ENCODE measurements around the gene HOXB13.

HOXB13 gene

GRCh38 chr17:48701864-48702532 is 26.6 kb downstream of the HOXB13 start:
- Histone ChIP-seq H3F3A (ENCODE audit: low read depth) (no peaks in the 10 kb centered on the region), H3K4me1 (ENCODE audit: insufficient read depth, low read length, poor library complexity, severe bottlenecking) (no peaks in the 10 kb centered on the region), H3K4me2 (ENCODE audit: low read depth, low read length, poor library complexity, severe bottlenecking) (no peak overlapping the region), H3K36me3 (ENCODE audit: insufficient read depth, low read length) (peaks cover 32% of the 10 kb centered on the region; the same call in 1 of the 2 replicates), H3K9me3 (ENCODE audit: insufficient read depth, low read depth, low read length) (no peaks in the 10 kb centered on the region), H3K4me3 (ENCODE audit: low read length, poor library complexity, severe bottlenecking) (no peak overlapping the region), H3K9me2 (replicated peaks; ENCODE audit: low read depth, low read length) (no peaks in the 10 kb centered on the region), H3K79me2 (ENCODE audit: insufficient read depth, low read length) (no peaks in the 10 kb centered on the region), H3K9ac (ENCODE audit: low read depth, low read length, poor library complexity, severe bottlenecking) (no peak overlapping the region), H4K20me1 (ENCODE audit: insufficient read depth, low read length, poor library complexity, severe bottlenecking) (no peaks in the 10 kb centered on the region), H2AFZ (ENCODE audit: low read length) (no peak overlapping the region), H3K27me3 (ENCODE audit: insufficient read depth, low read length, poor library complexity, severe bottlenecking) (no peaks in the 10 kb centered on the region)
- TF ChIP-seq CTCF (conservative IDR thresholded peaks at IDR 0.05; ENCODE audit: low read length) (no peak), EZH2phosphoT487 (IDR thresholded peaks at IDR 0.05; ENCODE audit: borderline replicate concordance) (no peak)

- Histone ChIP-seq H3K9me3 (ENCODE audit: insufficient read depth, low read depth, low read length) (no peaks in the 10 kb centered on the region), H3K4me2 (ENCODE audit: low read depth, low read length, poor library complexity, severe bottlenecking) (no peak overlapping the region), H3K79me2 (ENCODE audit: insufficient read depth, low read length) (no peaks in the 10 kb centered on the region), H3F3A (ENCODE audit: low read depth) (no peaks in the 10 kb centered on the region), H3K36me3 (ENCODE audit: insufficient read depth, low read length) (peaks cover 11% of the 10 kb centered on the region; the same call in 1 of the 2 replicates), H3K9ac (ENCODE audit: low read depth, low read length, poor library complexity, severe bottlenecking) (no peak overlapping the region), H2AFZ (ENCODE audit: low read length) (no peak overlapping the region), H3K4me1 (ENCODE audit: insufficient read depth, low read length, poor library complexity, severe bottlenecking) (no peaks in the 10 kb centered on the region), H4K20me1 (ENCODE audit: insufficient read depth, low read length, poor library complexity, severe bottlenecking) (no peaks in the 10 kb centered on the region), H3K9me2 (replicated peaks; ENCODE audit: low read depth, low read length) (no peaks in the 10 kb centered on the region), H3K27me3 (ENCODE audit: insufficient read depth, low read length, poor library complexity, severe bottlenecking) (no peaks in the 10 kb centered on the region), H3K4me3 (ENCODE audit: low read length, poor library complexity, severe bottlenecking) (no peak overlapping the region)
- no peak for TF ChIP-seq CTCF (conservative IDR thresholded peaks at IDR 0.05; ENCODE audit: low read length)
- TF ChIP-seq EZH2phosphoT487 (IDR thresholded peaks at IDR 0.05; ENCODE audit: borderline replicate concordance): no peak
These were observed 35.4 kb downstream of the HOXB13 start for GRCh38 chr17:48693178-48693577.

GRCh38 chr17:48692049-48692448 is 36.5 kb downstream of the HOXB13 start:
- Histone ChIP-seq H3K9ac (ENCODE audit: low read depth, low read length, poor library complexity, severe bottlenecking) (no peak overlapping the region), H3K4me3 (ENCODE audit: low read length, poor library complexity, severe bottlenecking) (no peak overlapping the region), H3K4me1 (ENCODE audit: insufficient read depth, low read length, poor library complexity, severe bottlenecking) (no peaks in the 10 kb centered on the region), H3K27me3 (ENCODE audit: insufficient read depth, low read length, poor library complexity, severe bottlenecking) (no peaks in the 10 kb centered on the region), H3F3A (ENCODE audit: low read depth) (no peaks in the 10 kb centered on the region), H3K79me2 (ENCODE audit: insufficient read depth, low read length) (no peaks in the 10 kb centered on the region), H3K9me2 (replicated peaks; ENCODE audit: low read depth, low read length) (no peaks in the 10 kb centered on the region), H3K36me3 (ENCODE audit: insufficient read depth, low read length) (peaks cover 21% of the 10 kb centered on the region; the same call in 1 of the 2 replicates), H3K9me3 (ENCODE audit: insufficient read depth, low read depth, low read length) (no peaks in the 10 kb centered on the region), H2AFZ (ENCODE audit: low read length) (no peak overlapping the region), H4K20me1 (ENCODE audit: insufficient read depth, low read length, poor library complexity, severe bottlenecking) (no peaks in the 10 kb centered on the region), H3K4me2 (ENCODE audit: low read depth, low read length, poor library complexity, severe bottlenecking) (no peak overlapping the region)
- TF ChIP-seq EZH2phosphoT487 (IDR thresholded peaks at IDR 0.05; ENCODE audit: borderline replicate concordance) (no peak), CTCF (conservative IDR thresholded peaks at IDR 0.05; ENCODE audit: low read length) (no peak)

All from Loucy (cell line).